Left hindlimb (tissue), 1 donor: Measurements from ENCODE around the gene ZXDC.

Experiments used
- DNase-seq: peaks from one replicate; pipeline ENCODE4 v3.0.0-alpha.2; 2018

The ZXDC gene

GRCh38 chr3:126472277-126473006, 3.2 kb downstream of the ZXDC start:
- DNase-seq, result no peak

- no peak for DNase-seq
Observed at GRCh38 chr3:126469479-126469878, 6.2 kb downstream of the ZXDC start.

GRCh38 chr3:126468028-126468891, 7.4 kb downstream of the ZXDC start:
- no peak for DNase-seq

DNA sequence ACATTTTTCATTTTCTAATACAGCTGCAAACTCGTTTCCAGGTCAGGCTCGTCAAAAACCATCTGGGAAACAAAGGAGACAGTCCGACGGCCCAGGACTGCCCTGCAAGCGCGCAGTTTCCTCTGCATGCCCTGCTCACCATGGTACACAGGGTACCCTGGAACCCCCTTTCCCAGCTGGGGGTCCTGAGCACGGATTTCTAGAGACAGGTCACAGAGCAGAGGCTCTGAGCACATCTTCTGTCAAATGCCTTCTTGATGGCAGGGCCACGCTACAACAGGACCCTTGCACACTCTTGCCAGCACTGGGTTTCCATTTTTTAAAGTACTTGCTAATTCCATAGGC, 8.1 kb downstream of the ZXDC start:
- no peak for DNase-seq

DNA sequence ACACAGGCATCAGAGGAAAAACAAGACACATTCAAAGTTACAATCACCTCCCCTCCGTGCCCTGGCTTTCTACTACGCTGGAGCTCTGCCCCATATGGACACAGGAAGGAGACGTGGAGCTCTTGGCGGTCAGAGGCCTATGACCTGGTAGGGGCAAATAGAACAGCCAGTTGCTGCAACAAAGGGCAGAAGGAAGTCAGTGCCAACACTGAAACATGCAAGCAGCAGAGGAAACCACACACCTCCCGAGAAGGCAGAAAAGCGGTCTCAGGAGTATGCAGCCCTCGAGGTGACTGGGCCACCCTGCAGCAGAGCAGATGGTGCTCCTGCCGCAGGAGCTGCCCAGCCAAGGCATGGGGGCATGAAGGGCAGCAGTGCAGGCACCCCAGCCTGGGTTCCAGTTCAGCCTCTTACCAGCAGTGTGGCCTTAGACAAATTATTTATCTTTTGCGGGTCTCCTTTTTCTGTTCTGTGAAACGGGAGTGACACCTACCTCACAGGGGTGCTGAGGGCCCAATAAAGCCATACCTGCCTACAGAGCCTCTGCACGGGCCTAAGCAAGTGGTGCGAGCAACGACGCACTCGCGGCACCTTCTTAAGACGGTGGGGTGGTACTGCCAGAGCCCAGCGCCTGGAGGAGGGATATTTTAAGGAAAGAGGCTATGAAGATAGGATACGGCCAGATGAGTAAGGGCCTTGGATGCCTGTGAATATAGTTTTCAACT, 8.6 kb downstream of the ZXDC start:
- DNase-seq, result no peak

GRCh38 chr3:126465928-126466544, 9.7 kb downstream of the ZXDC start:
- no peak for DNase-seq

DNA sequence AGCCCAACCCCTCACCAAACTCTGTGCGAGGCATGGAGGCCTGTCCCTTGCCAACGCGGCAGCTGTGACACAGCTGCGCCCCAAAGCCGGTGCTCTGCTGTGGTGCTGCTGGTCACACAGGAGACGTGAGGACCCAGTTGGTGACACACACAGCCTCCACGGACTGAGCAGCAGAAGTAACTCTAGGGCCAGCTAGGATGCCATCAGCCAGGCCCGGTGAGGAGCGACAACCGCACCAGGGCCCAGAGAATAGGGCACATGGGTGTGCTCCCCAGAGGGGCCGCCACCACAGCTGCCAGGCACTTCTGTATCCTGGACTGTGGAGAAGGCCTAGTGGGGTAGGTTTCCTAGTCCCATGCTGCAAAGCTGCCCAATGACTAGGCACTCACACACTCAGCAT, 10.7 kb downstream of the ZXDC start:
- no peak for DNase-seq

- DNase-seq, result no peak
Observed at GRCh38 chr3:126464494-126464893, 11.2 kb downstream of the ZXDC start.

DNA sequence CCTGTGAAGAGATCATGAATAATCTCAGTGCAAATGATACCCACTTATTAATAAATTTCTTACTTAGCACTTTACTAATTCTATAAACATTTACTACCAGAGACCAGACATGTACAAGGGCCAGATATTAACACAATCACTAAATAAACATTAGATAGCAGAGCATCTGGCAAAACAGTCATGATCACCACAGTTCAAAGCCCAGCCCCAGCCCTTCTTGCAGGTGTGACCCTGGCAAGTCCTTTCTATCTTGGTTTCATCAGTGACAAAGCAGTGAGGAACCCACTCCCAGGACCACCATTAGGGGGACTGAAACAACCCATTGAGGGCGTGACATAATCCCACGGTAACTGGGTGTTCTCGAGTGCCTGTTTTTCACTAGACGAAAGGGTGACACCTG, 11.6 kb downstream of the ZXDC start:
- no peak for DNase-seq

- DNase-seq, result no peak
Observed at GRCh38 chr3:126463521-126463920, 12.2 kb downstream of the ZXDC start.

DNA sequence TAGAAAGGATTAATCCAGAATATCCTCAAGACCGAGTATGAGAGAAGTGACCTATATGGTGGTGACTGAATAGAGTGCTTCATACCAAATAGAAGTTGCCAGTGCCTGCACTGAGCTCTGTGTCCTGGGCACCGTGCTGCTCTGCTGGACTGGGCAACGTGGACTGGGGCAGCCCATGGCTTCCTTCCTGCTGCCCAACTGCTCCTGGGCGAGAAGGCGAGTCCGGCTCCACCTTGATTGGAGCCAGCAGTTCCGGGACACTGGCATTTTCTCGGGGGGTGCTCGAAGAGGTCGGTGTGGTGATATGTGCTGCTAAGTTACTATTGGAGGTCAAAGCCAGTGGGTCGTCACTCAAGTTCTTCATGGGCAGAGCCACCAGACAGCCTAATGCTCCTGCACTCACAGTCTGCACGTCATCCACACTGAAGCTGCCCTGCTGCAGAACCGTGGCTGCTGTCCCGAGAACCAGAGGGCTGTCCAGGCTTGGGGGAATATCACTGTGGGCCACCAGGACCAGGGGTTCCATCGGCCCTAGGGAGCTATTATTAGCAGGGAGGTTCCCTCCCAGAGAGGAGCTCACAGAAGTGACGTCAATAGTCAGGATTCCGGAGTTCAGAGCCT, 14.1 kb downstream of the ZXDC start:
- no peak for DNase-seq

DNA sequence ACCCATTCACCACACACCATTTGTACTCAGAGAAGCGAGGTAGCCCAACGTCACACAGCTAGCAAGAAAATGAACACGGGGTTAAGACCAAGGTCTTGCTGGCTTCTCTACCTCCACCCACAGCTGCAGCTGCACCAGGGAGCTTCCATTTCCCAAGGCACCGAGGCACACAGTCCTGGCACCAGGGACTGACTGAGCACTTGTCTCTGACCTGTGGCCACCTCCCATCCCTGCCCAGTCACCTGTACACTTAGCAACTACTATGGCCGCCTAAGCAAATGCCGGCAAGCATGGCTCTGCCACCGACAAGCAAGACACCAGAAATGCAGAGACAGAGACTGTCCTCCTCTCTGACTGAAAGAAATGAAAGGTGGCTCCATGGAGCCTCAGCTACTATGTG, 15.3 kb downstream of the ZXDC start:
- no peak for DNase-seq

DNA sequence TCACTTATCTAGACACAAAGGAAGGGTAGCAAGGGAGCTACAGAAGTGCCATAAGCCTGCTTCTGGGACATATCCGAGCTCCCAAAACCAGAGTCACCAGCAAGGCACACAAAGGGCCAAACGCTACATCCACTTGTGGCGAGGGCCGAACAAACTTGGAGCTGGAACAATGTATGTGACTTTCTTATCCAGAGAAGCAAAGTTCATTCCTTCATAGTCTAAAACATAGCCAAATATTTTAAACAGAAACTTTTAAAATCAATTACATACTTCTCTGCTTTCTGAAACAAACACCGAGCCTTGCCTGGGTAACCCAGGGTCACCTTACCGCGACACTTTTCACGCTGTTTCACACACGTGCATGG, 15.9 kb downstream of the ZXDC start:
- no peak for DNase-seq

DNA sequence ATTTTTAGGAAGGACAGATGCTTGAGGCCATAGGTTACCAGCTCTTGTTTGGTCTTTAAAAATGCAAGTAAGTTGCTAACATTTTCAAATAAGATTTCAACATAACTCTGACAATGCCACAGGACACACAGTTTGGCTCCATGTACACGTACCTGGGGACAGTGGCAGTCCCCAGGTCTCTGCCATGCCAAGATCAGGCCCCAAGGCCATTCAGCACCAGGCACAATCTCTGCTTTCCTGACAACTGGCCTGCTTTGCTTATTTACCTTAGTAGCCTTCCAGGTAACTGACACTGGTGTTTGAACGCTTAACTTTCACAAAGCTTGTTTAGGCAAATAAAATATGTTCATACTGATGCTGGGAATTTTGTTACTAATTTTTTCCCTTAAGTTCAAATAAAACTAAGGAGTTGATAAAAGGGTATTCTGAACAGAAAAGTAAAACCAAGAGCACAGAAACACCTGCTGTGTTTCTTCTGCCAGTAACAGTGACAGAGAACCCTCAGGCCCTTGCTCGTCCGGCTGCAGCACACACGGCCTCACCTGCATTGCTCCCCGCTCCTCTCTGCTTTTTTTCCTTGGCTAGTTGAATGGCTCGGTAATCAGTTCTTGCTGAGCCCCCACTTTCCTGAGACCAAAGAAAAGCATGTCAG, 16.5 kb downstream of the ZXDC start:
- DNase-seq, result no peak

GRCh38 chr3:126456766-126457388, 18.8 kb downstream of the ZXDC start:
- no peak for DNase-seq

DNA sequence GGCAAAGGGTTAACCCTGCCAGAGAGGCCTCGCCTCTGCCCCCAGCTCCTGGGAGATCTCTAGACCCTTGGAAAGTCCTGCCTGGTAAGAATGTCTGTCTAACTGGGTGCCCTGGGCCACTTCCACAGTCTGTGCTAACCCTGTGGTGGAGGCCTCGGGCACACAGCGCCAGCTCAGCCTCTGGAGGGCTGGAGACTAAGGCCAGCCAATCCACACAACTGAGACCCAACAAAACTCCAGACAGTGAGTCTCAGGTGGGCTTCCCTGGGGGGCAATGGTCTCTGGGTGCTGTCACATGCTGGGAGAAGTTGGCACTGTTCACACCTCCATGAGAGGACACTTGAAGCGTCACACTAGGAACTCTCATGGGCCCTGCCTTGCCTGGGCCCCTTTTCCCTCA, 19.5 kb downstream of the ZXDC start:
- DNase-seq, result no peak

GRCh38 chr3:126454437-126455198, 21.1 kb downstream of the ZXDC start:
- DNase-seq, result no peak

DNA sequence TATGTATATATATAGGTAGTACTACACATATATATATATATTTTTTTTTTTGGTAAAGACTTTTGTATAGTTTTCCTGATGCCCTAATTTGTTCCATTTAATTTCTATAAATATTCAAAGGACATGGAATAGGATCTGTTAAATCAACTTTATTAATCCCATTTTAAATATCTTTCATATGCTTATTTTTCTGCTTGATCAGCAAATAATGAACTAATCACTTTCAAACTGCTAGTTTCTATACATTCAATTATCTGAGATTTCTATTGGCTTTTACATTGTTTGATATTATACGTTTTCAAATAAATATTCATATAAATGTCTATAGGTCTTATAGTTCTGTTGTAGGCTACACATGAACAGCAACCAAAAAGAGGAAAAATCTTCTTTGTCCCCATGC, 21.7 kb downstream of the ZXDC start:
- no peak for DNase-seq

GRCh38 chr3:126452213-126452612, 23.5 kb downstream of the ZXDC start:
- DNase-seq, result no peak

DNA sequence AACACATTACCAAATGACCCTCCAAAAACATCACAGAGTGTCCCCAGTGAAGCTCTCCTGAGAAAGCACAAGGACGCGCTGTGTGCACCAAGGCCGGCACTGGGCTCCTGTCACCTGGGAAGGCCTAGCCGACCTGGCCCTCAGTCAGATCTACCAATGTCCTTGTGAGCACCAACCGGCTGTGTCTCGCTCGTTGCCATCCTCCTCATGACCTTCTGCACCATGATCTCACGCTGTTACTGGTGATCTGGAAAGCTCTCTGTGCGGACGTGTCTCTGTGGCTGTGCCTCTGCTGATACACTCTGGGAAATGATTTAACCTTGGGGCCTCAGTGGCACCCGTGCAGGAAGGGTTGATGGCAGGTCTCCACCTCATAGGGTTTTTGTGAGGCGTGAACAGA, 24.2 kb downstream of the ZXDC start:
- no peak for DNase-seq

DNA sequence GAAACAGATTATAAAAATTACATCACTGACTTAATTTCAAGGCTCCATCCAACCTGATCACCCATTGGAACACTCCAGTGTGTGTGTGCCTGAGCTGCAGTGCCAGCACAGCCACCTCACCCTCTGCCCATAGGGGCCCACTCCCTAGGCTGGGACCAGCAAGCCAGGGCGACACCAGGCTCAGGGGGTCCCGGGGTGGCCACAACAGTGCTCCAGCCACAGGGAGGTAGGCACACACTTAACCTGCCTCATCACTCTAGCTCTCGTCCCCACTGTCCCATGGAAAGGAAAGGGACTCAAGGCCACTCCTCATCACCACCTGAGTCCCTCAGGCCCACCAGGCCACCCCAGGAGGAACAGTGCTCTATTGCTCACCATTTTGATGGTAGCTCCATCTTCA, 24.9 kb downstream of the ZXDC start:
- no peak for DNase-seq
